HG03159 (cell line): Measurements from ENCODE around the gene LYZL6.

Source experiments
- ATAC-seq: cut with Tn5 transposase; IDR thresholded peaks from one replicate; pipeline ENCODE4 v1.9.1; 2021; ENCODE audit warnings: mild to moderate bottlenecking, moderate library complexity; ENCODE audit not compliant: unreplicated experiment

Gene LYZL6

GRCh38 chr17:35943537-35943936, at the start of gene LYZL6:
Gene LYZL6 (minus strand): TSS chr17:35943713. CDS start chr17:35939356, 4,357 bp downstream.
- no peak for ATAC-seq

GRCh38 chr17:35991075-35991474, 47.6 kb upstream of the LYZL6 start:
- no peak for ATAC-seq

GRCh38 chr17:35988164-35988563, 44.7 kb upstream of the LYZL6 start:
- ATAC-seq = no peak

- ATAC-seq = no peak
These were observed 43.1 kb upstream of the LYZL6 start, which contains the start of gene CCL14 for GRCh38 chr17:35986643-35987042. Gene CCL14 (minus strand): TSS chr17:35986729. CDS start chr17:35986649, 80 bp downstream.

GRCh38 chr17:35984140-35984539, 40.6 kb upstream of the LYZL6 start:
- ATAC-seq = no peak

- no peak for ATAC-seq
These were observed 39.1 kb upstream of the LYZL6 start for GRCh38 chr17:35982409-35983191.

GRCh38 chr17:35981908-35982330, 38.4 kb upstream of the LYZL6 start:
- no peak for ATAC-seq

- no peak for ATAC-seq
These were observed 37.7 kb upstream of the LYZL6 start, which contains the start of gene CCL16 for GRCh38 chr17:35981246-35981645. Gene CCL16 (minus strand): TSS chr17:35981497. CDS start chr17:35981420, 77 bp downstream.

GRCh38 chr17:35978346-35978745, 34.8 kb upstream of the LYZL6 start:
- ATAC-seq = no peak

- no peak for ATAC-seq
These were observed 34.0 kb upstream of the LYZL6 start for GRCh38 chr17:35977509-35977908.

- ATAC-seq = no peak
These were observed 30.1 kb upstream of the LYZL6 start for GRCh38 chr17:35973333-35974260.

GRCh38 chr17:35972945-35973332, 29.4 kb upstream of the LYZL6 start:
- no peak for ATAC-seq

- ATAC-seq = no peak
These were observed 29.0 kb upstream of the LYZL6 start for GRCh38 chr17:35972535-35972934.

GRCh38 chr17:35972066-35972465, 28.6 kb upstream of the LYZL6 start:
- ATAC-seq = no peak

- ATAC-seq = no peak
These were observed 26.3 kb upstream of the LYZL6 start for GRCh38 chr17:35969558-35970380.

GRCh38 chr17:35968520-35969054, 25.1 kb upstream of the LYZL6 start:
- ATAC-seq = no peak

- ATAC-seq = no peak
These were observed 21.8 kb upstream of the LYZL6 start for GRCh38 chr17:35965272-35965671.

GRCh38 chr17:35963663-35964062, 20.1 kb upstream of the LYZL6 start:
- no peak for ATAC-seq

GRCh38 chr17:35953720-35954119, 10.2 kb upstream of the LYZL6 start:
- ATAC-seq = no peak

GRCh38 chr17:35949401-35949800, 5.9 kb upstream of the LYZL6 start:
- ATAC-seq = no peak
